ENCODE results near the gene TTC7B. TPM values are rescaled to one million over a fixed set of nuclear protein-coding genes. Genes with fewer than 3 reads are reported as not detected.

TTC7B gene
- total and polyA plus RNA-seq, 2 donors (not counting 3 experiments of a cell fraction or from before 2014, with no cell fraction given): 46.8 to 76.5 TPM

GRCh38 chr14:90773705-90774104 lies 42.5 kb downstream of the TTC7B start:
- H4K20me1 ChIP-seq (replicated peaks; ENCODE audit: control insufficient read depth, extremely low read depth, insufficient read depth, low read length): no peaks in the 10 kb centered on the region
- H3K36me3 ChIP-seq (ENCODE audit: control insufficient read depth in 2 of 2, extremely low read depth in 1 of 2, insufficient read depth in 2 of 2, low read length in 2 of 2): peaks cover 0 to 17% of the 10 kb centered on the region in 2 experiments
- H3K9me1 ChIP-seq (replicated peaks; ENCODE audit: control insufficient read depth, extremely low read depth, insufficient read depth, low read length): no peaks in the 10 kb centered on the region
- no peak for TF ChIP-seq POLR2AphosphoS5 (IDR thresholded peaks at IDR 0.05; ENCODE audit: insufficient read depth, low read depth, low read length)
- no peak for TF ChIP-seq POLR2A (IDR thresholded peaks at IDR 0.05; ENCODE audit: low read depth, low read length)
- no peak for TF ChIP-seq EZH2 (IDR thresholded peaks at IDR 0.05; ENCODE audit: borderline replicate concordance, low read depth, low read length, severe bottlenecking)
- no peak for TF ChIP-seq GATA2 (IDR thresholded peaks at IDR 0.05; ENCODE audit: insufficient read depth, insufficient read length, low read depth, low read length)
- no peak for TF ChIP-seq CTCF (IDR thresholded peaks at IDR 0.05; ENCODE audit: extremely low read depth in 1 of 2, insufficient read depth in 1 of 2, low read depth in 1 of 2, low read length in 2 of 2)
- no peak for TF ChIP-seq MAX (IDR thresholded peaks at IDR 0.05; ENCODE audit: insufficient read depth, insufficient read length)
- no peak for TF ChIP-seq JUN (IDR thresholded peaks at IDR 0.05; ENCODE audit: borderline replicate concordance, insufficient read depth, insufficient read length, low read depth)
- no peak for TF ChIP-seq FOS (IDR thresholded peaks at IDR 0.05; ENCODE audit: borderline replicate concordance, insufficient read depth, low read length)
- TF ChIP-seq MYC (IDR thresholded peaks at IDR 0.05; ENCODE audit: low read depth, low read length): no peak
- H3K4me1 ChIP-seq (ENCODE audit: control insufficient read depth, extremely low read depth, insufficient read depth, low read length): no peaks in the 10 kb centered on the region
- DNase-seq (ENCODE audit: low read depth, low spot score) (no peak), FAIRE-seq (no peak)
- no peaks in the 10 kb centered on the region for H3K79me2 ChIP-seq (ENCODE audit: control insufficient read depth, insufficient read depth, low read length)
- BruUV-seq (replicated peaks): no TSS peak
- dilution Hi-C loops (cut with MboI; ENCODE audit: extremely low pct_ligation_motif_present, low sequenced_read_pairs) (no loop called here), intact Hi-C loops (cut with micrococcal nuclease) (no loop called here)
- H3K27me3 ChIP-seq (ENCODE audit: control insufficient read depth in 2 of 2, insufficient read depth in 2 of 2, low read length in 2 of 2): no peaks in the 10 kb centered on the region
- no peaks in the 10 kb centered on the region for H3K9me3 ChIP-seq (replicated peaks; ENCODE audit: control insufficient read depth, insufficient read depth, low read length)
- ChIA-PET CTCF (interaction anchor here (0.7 to 4.2 kb wide), 4 partner anchors 12 to 400 kb away, joined by 3 to 22 read pairs (median 3); no protein-coding TSS in a partner anchor), POLR2A (interaction anchor here (0.6 kb wide), 1 partner anchor 458 kb away, joined by 7 read pairs; no protein-coding TSS in a partner anchor)
- H2AFZ ChIP-seq (ENCODE audit: low read depth, low read length): no peak overlapping the region
- no peak overlapping the region for H3K9ac ChIP-seq (replicated peaks; ENCODE audit: extremely low read depth, insufficient read depth, low read length)
- no peak overlapping the region for H3K27ac ChIP-seq (ENCODE audit: insufficient read depth, low read depth, low read length)
- no peak overlapping the region for H3K4me2 ChIP-seq (ENCODE audit: insufficient read depth, low read length)
- no peak overlapping the region for H3K4me3 ChIP-seq (replicated peaks in 1 of 3; ENCODE audit: insufficient read depth in 1 of 3, low read depth in 1 of 3, low read length in 3 of 3)

All from endothelial cell of umbilical vein (primary cell).